Activated T-cell treated with anti-CD3 and anti-CD28 coated beads, Interleukin-2, amount 50 U/mL, for 72 hours (primary cell): ENCODE data around the gene ADARB2. TPM values are rescaled to one million over a fixed set of nuclear protein-coding genes. Genes with fewer than 3 reads are reported as not detected.

Experiments
- ATAC-seq, 2 donors: fragments of 150-1000 bp; cut with Tn5 transposase; replicated peaks in 1 of 2; 2 replicates each; pipeline ENCODE4 v1.10.0; 2021; ENCODE audit warnings: moderate library complexity in 2 of 2, mild to moderate bottlenecking in 1 of 2
- DNase-seq, 2 donors: peaks; one replicate each; pipeline ENCODE4 v3.0.0; 2021 to 2022; ENCODE audit warnings: mixed read lengths in 1 of 2
- H3K27ac Mint-ChIP-seq: one replicate; pipeline ENCODE4 v1.8.0; 2022; ENCODE audit warnings: mild to moderate bottlenecking, moderate library complexity, mixed read lengths
- H3K27me3 Mint-ChIP-seq: one replicate; pipeline ENCODE4 v1.8.0; 2022; ENCODE audit warnings: low read depth, mixed read lengths
- H3K36me3 Mint-ChIP-seq, 2 donors: one replicate each; pipeline ENCODE4 v1.8.0; 2022; ENCODE audit warnings: mixed read lengths in 2 of 2, mild to moderate bottlenecking in 1 of 2; ENCODE audit not compliant: insufficient read depth in 2 of 2
- H3K4me1 Mint-ChIP-seq: one replicate; pipeline ENCODE4 v1.8.0; 2022; ENCODE audit warnings: low read depth, mixed read lengths
- H3K4me3 Mint-ChIP-seq, 2 donors: one replicate each; pipeline ENCODE4 v1.8.0; 2022; ENCODE audit warnings: mild to moderate bottlenecking in 2 of 2, mixed read lengths in 2 of 2, moderate library complexity in 2 of 2
- H3K9me3 Mint-ChIP-seq, 2 donors: one replicate each; pipeline ENCODE4 v1.8.0; 2022; ENCODE audit warnings: mixed read lengths in 2 of 2
- total RNA-seq, 2 donors: library from RNA; stranded (reverse); gene quantifications; one replicate each; pipeline ENCODE4 v1.2.3, GENCODE V29; 2022

The ADARB2 gene
- total RNA-seq, 2 donors from 2014 or later = 0.60 to 2.0 TPM

- no peak overlapping the region for H3K27ac Mint-ChIP-seq
- no peaks in the 10 kb centered on the region for H3K4me1 Mint-ChIP-seq
- DNase-seq (no peak), ATAC-seq (no peak)
- no peaks in the 10 kb centered on the region for H3K36me3 Mint-ChIP-seq
- no peaks in the 10 kb centered on the region for H3K27me3 Mint-ChIP-seq
- no peak overlapping the region for H3K4me3 Mint-ChIP-seq
- no peaks in the 10 kb centered on the region for H3K9me3 Mint-ChIP-seq
Measured at GRCh38 chr10:1594372-1595241, 142.7 kb downstream of the ADARB2 start.

GRCh38 chr10:1591742-1592141, 145.6 kb downstream of the ADARB2 start:
- Mint-ChIP-seq H3K27me3 (no peaks in the 10 kb centered on the region), H3K4me3 (no peak overlapping the region), H3K4me1 (no peaks in the 10 kb centered on the region), H3K36me3 (no peaks in the 10 kb centered on the region), H3K9me3 (peaks cover 2 to 10% of the 10 kb centered on the region in 2 donors), H3K27ac (no peak overlapping the region)
- no peak for DNase-seq
- ATAC-seq = no peak

- ATAC-seq (no peak), DNase-seq (no peak)
Measured at GRCh38 chr10:1591045-1591444, 146.3 kb downstream of the ADARB2 start.

GRCh38 chr10:1589257-1589656, 148.1 kb downstream of the ADARB2 start:
- DNase-seq (no peak), ATAC-seq (no peak)
- no peak overlapping the region for H3K4me3 Mint-ChIP-seq
- H3K9me3 Mint-ChIP-seq = peaks cover 2 to 10% of the 10 kb centered on the region in 2 donors
- H3K27ac Mint-ChIP-seq = no peak overlapping the region
- H3K4me1 Mint-ChIP-seq = no peaks in the 10 kb centered on the region
- no peaks in the 10 kb centered on the region for H3K36me3 Mint-ChIP-seq
- no peaks in the 10 kb centered on the region for H3K27me3 Mint-ChIP-seq

More at GRCh38 chr10:1591045-1591444, 146.3 kb downstream of the ADARB2 start:
- Mint-ChIP-seq H3K36me3 (no peaks in the 10 kb centered on the region), H3K4me3 (no peak overlapping the region), H3K27ac (no peak overlapping the region), H3K4me1 (no peaks in the 10 kb centered on the region), H3K27me3 (no peaks in the 10 kb centered on the region), H3K9me3 (peaks cover 2 to 10% of the 10 kb centered on the region in 2 donors)

GRCh38 chr10:1582739-1583138, 154.6 kb downstream of the ADARB2 start:
- ATAC-seq (no peak), DNase-seq (no peak)
- no peak overlapping the region for H3K4me3 Mint-ChIP-seq
- no peaks in the 10 kb centered on the region for H3K4me1 Mint-ChIP-seq
- H3K9me3 Mint-ChIP-seq = peaks cover 0 to under 1% of the 10 kb centered on the region in 2 donors
- H3K27ac Mint-ChIP-seq = no peak overlapping the region
- H3K36me3 Mint-ChIP-seq = no peaks in the 10 kb centered on the region
- no peaks in the 10 kb centered on the region for H3K27me3 Mint-ChIP-seq

- Mint-ChIP-seq H3K9me3 (no peaks in the 10 kb centered on the region), H3K4me1 (no peaks in the 10 kb centered on the region), H3K27ac (no peak overlapping the region), H3K4me3 (no peak overlapping the region), H3K36me3 (no peaks in the 10 kb centered on the region), H3K27me3 (no peaks in the 10 kb centered on the region)
- DNase-seq = no peak
- ATAC-seq = no peak
Measured at GRCh38 chr10:1581189-1581588, 156.1 kb downstream of the ADARB2 start.

- DNase-seq (no peak), ATAC-seq (no peak)
- no peaks in the 10 kb centered on the region for H3K36me3 Mint-ChIP-seq
- H3K9me3 Mint-ChIP-seq = no peaks in the 10 kb centered on the region
- no peaks in the 10 kb centered on the region for H3K27me3 Mint-ChIP-seq
- H3K27ac Mint-ChIP-seq = no peak overlapping the region
- no peak overlapping the region for H3K4me3 Mint-ChIP-seq
- H3K4me1 Mint-ChIP-seq = no peaks in the 10 kb centered on the region
Measured at GRCh38 chr10:1579671-1580070, 157.7 kb downstream of the ADARB2 start.

DNA sequence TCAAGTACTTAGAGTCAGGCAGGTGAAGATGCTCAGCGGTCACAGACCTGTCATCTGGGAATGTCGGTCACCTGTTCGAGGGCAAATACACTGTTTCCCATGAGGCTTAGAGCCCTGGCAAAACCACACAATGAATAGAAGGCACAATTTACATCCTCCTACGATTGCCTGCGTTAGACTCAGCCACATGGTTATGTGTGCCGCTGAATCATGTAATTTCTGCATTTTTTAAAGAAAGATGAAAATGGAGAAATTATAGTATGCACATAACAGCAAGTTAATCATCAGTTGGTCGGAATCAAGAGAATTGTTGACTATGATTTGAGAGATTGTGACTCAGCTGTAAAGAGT, 158.2 kb downstream of the ADARB2 start:
- no peak for DNase-seq
- H3K9me3 Mint-ChIP-seq = no peaks in the 10 kb centered on the region
- no peak for ATAC-seq
- H3K36me3 Mint-ChIP-seq = no peaks in the 10 kb centered on the region
- H3K27ac Mint-ChIP-seq = no peak overlapping the region
- no peaks in the 10 kb centered on the region for H3K4me1 Mint-ChIP-seq
- H3K27me3 Mint-ChIP-seq = no peaks in the 10 kb centered on the region
- no peak overlapping the region for H3K4me3 Mint-ChIP-seq

DNA sequence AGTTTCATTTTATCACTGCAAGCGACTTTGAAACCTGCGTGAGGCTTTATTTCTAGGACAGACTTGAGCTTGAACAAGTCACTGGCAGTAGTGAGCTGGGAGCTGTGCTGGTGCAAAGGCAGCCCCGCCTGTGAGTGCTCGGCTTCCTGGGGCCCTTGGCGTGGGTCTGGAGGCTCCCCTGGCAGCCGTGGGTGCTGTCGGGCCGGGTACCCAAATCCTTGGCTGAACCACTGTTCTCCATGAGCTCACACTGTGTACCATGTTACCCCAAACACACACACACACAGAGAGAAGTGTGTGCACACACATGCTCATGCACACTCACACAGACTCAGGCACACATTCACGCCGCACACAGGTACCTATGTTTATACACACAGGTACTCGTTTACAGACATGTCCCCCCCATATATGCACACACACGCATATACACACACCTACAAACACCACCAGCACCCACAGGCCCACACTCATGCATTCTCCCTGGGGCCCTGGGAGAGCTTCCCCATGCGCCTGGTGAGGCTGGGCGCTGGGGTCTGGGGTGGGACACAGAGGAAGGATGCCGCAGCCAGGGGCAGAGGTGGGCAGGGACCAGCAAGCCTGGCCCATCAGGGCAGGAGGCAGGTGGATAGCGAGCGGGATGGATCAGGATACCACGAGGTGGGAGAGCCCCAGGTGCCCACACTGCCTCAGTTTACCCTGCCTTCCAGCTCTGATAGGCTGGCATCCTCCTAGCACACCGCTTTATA, 158.8 kb downstream of the ADARB2 start:
- DNase-seq = no peak
- Mint-ChIP-seq H3K4me1 (no peaks in the 10 kb centered on the region), H3K27me3 (no peaks in the 10 kb centered on the region), H3K36me3 (no peaks in the 10 kb centered on the region), H3K4me3 (no peak overlapping the region), H3K27ac (no peak overlapping the region), H3K9me3 (no peaks in the 10 kb centered on the region)
- ATAC-seq = no peak

GRCh38 chr10:1577945-1578344, 159.4 kb downstream of the ADARB2 start:
- Mint-ChIP-seq H3K4me3 (no peak overlapping the region), H3K27ac (no peak overlapping the region)
- ATAC-seq = no peak

GRCh38 chr10:1577373-1577770, 160.0 kb downstream of the ADARB2 start:
- Mint-ChIP-seq H3K4me3 (no peak overlapping the region), H3K4me1 (no peaks in the 10 kb centered on the region), H3K27me3 (no peaks in the 10 kb centered on the region), H3K9me3 (no peaks in the 10 kb centered on the region), H3K27ac (no peak overlapping the region), H3K36me3 (no peaks in the 10 kb centered on the region)
- ATAC-seq (no peak), DNase-seq (no peak)

More at GRCh38 chr10:1577945-1578344, 159.4 kb downstream of the ADARB2 start:
- no peaks in the 10 kb centered on the region for H3K27me3 Mint-ChIP-seq
- no peak for DNase-seq
- no peaks in the 10 kb centered on the region for H3K4me1 Mint-ChIP-seq
- H3K36me3 Mint-ChIP-seq = no peaks in the 10 kb centered on the region
- no peaks in the 10 kb centered on the region for H3K9me3 Mint-ChIP-seq

GRCh38 chr10:1576467-1577372, 160.6 kb downstream of the ADARB2 start:
- Mint-ChIP-seq H3K27ac (no peak overlapping the region), H3K27me3 (no peaks in the 10 kb centered on the region), H3K9me3 (peaks cover 0 to 4% of the 10 kb centered on the region in 2 donors), H3K4me3 (no peak overlapping the region), H3K36me3 (no peaks in the 10 kb centered on the region), H3K4me1 (no peaks in the 10 kb centered on the region)
- no peak for DNase-seq
- ATAC-seq = no peak
